Measurements from ENCODE around the gene SEC24D. TPM values are rescaled to one million over a fixed set of nuclear protein-coding genes. Genes with fewer than 3 reads are reported as not detected.

Gene SEC24D
- total and polyA plus RNA-seq, 2 experiments from 2014 or later, result 37.6 to 94.8 TPM

- Mint-ChIP-seq H3K27me3 (ENCODE audit: insufficient read depth, low read depth, poor library complexity) (no peaks in the 10 kb centered on the region), H3K4me3 (no peak overlapping the region), H3K36me3 (ENCODE audit: low read depth) (peaks cover 38% of the 10 kb centered on the region), H3K27ac (no peak overlapping the region), H3K4me1 (no peaks in the 10 kb centered on the region), H3K9me3 (peaks cover 6% of the 10 kb centered on the region; the same call in 1 of the 3 replicates)
- Histone ChIP-seq H3K9me2 (ENCODE audit: insufficient read depth) (no peaks in the 10 kb centered on the region), H2AFZ (no peak overlapping the region), H4K20me1 (replicated peaks; ENCODE audit: insufficient read depth) (no peaks in the 10 kb centered on the region), H3K4me3 (no peak overlapping the region), H3F3A (replicated peaks; ENCODE audit: low read depth) (no peaks in the 10 kb centered on the region; the same call in 1 of the 2 replicates), H3K27me3 (ENCODE audit: insufficient read depth) (no peaks in the 10 kb centered on the region), H3K36me3 (ENCODE audit: insufficient read depth) (peaks cover 6% of the 10 kb centered on the region; the same call in 1 of the 2 replicates), H3K4me1 (ENCODE audit: insufficient read depth) (no peaks in the 10 kb centered on the region), H3K79me2 (replicated peaks; ENCODE audit: insufficient read depth) (no peaks in the 10 kb centered on the region), H3K4me2 (no peak overlapping the region), H3K27ac (ENCODE audit: low read depth) (no peak overlapping the region)
- DNase-seq (ENCODE audit: low spot score), result no peak
- no peak for ATAC-seq
- no peak for TF ChIP-seq ETS1 (IDR thresholded peaks at IDR 0.05)
- no peak for TF ChIP-seq CTCF (conservative IDR thresholded peaks at IDR 0.05; ENCODE audit: low read depth in 2 of 2)
- no peak for TF ChIP-seq EZH2 (IDR thresholded peaks at IDR 0.05; ENCODE audit: low read depth, unreplicated experiment)
- no peak for TF ChIP-seq POLR2AphosphoS5 (IDR thresholded peaks at IDR 0.05; ENCODE audit: low read depth)
- TF ChIP-seq JUNB (IDR thresholded peaks at IDR 0.05; ENCODE audit: unreplicated experiment), result no peak
- TF ChIP-seq EZH2phosphoT487 (IDR thresholded peaks at IDR 0.05; ENCODE audit: unreplicated experiment), result no peak
- no peak for TF ChIP-seq STAT1 (IDR thresholded peaks at IDR 0.05; ENCODE audit: unreplicated experiment)
- no peak for TF ChIP-seq ZNF114 (CRISPR knock-in tag; IDR thresholded peaks at IDR 0.05)
- TF ChIP-seq ZNF462 (CRISPR knock-in tag; IDR thresholded peaks at IDR 0.05), result no peak
- no peak for TF ChIP-seq CREB1 (CRISPR knock-in tag; IDR thresholded peaks at IDR 0.05; ENCODE audit: low read depth)
- no peak for TF ChIP-seq NANOG (IDR thresholded peaks at IDR 0.05; ENCODE audit: borderline replicate concordance)
- TF ChIP-seq REST (IDR thresholded peaks at IDR 0.05; ENCODE audit: unreplicated experiment), result no peak
- TF ChIP-seq ZNF331 (CRISPR knock-in tag; IDR thresholded peaks at IDR 0.05; ENCODE audit: low read depth), result no peak
Measured at GRCh38 chr4:118788911-118789310, 47.0 kb downstream of the SEC24D start.
